Measurements from ENCODE around the gene COTL1.

The COTL1 gene

GRCh38 chr16:84579936-84580335 lies 37.9 kb downstream of the COTL1 start:
- ATAC-seq, result no peak
- no peak for TF ChIP-seq TCF4 (CRISPR knock-in tag; IDR thresholded peaks at IDR 0.05; ENCODE audit: borderline replicate concordance)
- TF ChIP-seq CSDC2 (CRISPR knock-in tag; IDR thresholded peaks at IDR 0.05), result no peak
- no peak for TF ChIP-seq ZNF70 (CRISPR knock-in tag; IDR thresholded peaks at IDR 0.05)
- no peak for TF ChIP-seq ZNF565 (CRISPR knock-in tag; conservative IDR thresholded peaks at IDR 0.05; ENCODE audit: low read depth)
- no peak for TF ChIP-seq ZC3H10 (CRISPR knock-in tag; IDR thresholded peaks at IDR 0.05)
- TF ChIP-seq ESRRG (CRISPR knock-in tag; IDR thresholded peaks at IDR 0.05), result no peak
- no peak for TF ChIP-seq TOX (CRISPR knock-in tag; IDR thresholded peaks at IDR 0.05; ENCODE audit: borderline replicate concordance)
- no peak for TF ChIP-seq POU6F1 (CRISPR knock-in tag; IDR thresholded peaks at IDR 0.05; ENCODE audit: borderline replicate concordance, low read depth)
- TF ChIP-seq BACH2 (CRISPR knock-in tag; IDR thresholded peaks at IDR 0.05; ENCODE audit: borderline replicate concordance), result no peak
- TF ChIP-seq ZFP30 (CRISPR knock-in tag; IDR thresholded peaks at IDR 0.05), result no peak
- TF ChIP-seq CSRNP3 (CRISPR knock-in tag; IDR thresholded peaks at IDR 0.05), result no peak
- TF ChIP-seq PATZ1 (CRISPR knock-in tag; IDR thresholded peaks at IDR 0.05; ENCODE audit: borderline replicate concordance), result no peak

- TF ChIP-seq PATZ1 (CRISPR knock-in tag; IDR thresholded peaks at IDR 0.05; ENCODE audit: borderline replicate concordance) (no peak), PPARA (CRISPR knock-in tag; IDR thresholded peaks at IDR 0.05; ENCODE audit: borderline replicate concordance) (no peak), ISL1 (CRISPR knock-in tag; IDR thresholded peaks at IDR 0.05) (no peak), ZFP30 (CRISPR knock-in tag; IDR thresholded peaks at IDR 0.05) (no peak), SNAI2 (CRISPR knock-in tag; IDR thresholded peaks at IDR 0.05) (no peak), ARNTL (CRISPR knock-in tag; IDR thresholded peaks at IDR 0.05; ENCODE audit: borderline replicate concordance, low read depth) (no peak), BACH2 (CRISPR knock-in tag; IDR thresholded peaks at IDR 0.05; ENCODE audit: borderline replicate concordance) (no peak), TOX (CRISPR knock-in tag; IDR thresholded peaks at IDR 0.05; ENCODE audit: borderline replicate concordance) (no peak)
- no peak for ATAC-seq
Measured at GRCh38 chr16:84578538-84579126, 39.2 kb downstream of the COTL1 start.

- no peak for TF ChIP-seq ZFP30 (CRISPR knock-in tag; IDR thresholded peaks at IDR 0.05)
- TF ChIP-seq TSHZ2 (CRISPR knock-in tag; IDR thresholded peaks at IDR 0.05), result no peak
- no peak for TF ChIP-seq BACH2 (CRISPR knock-in tag; IDR thresholded peaks at IDR 0.05; ENCODE audit: borderline replicate concordance)
- TF ChIP-seq TOX (CRISPR knock-in tag; IDR thresholded peaks at IDR 0.05; ENCODE audit: borderline replicate concordance), result no peak
Measured at GRCh38 chr16:84577034-84577803, 40.7 kb downstream of the COTL1 start.

More at GRCh38 chr16:84577034-84577803, 40.7 kb downstream of the COTL1 start:
- ATAC-seq, result no peak

Data from SK-N-SH treated with all-trans-retinoic acid at 6 μM for 48 hours (cell line).